ENCODE measurements around the gene BCDIN3D.

DNA sequence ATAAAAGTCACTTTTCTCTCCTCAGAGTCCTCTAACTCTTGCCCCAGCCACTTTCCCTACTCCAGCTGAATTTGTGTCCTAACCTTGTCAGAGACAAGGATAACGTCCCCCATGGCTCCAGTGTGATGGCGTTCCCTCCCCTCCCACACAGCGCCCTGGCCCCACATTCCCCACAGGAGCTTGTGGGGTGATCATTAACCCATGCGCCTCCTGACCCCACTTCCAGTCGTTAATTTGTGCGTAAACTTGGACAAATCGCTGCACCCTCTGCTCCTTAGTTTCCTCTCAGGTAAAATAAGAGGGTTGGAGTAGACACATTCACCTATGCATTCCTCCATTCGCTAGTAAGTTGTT, 22.9 kb upstream of the BCDIN3D start:
- TF ChIP-seq, protein P1, sequence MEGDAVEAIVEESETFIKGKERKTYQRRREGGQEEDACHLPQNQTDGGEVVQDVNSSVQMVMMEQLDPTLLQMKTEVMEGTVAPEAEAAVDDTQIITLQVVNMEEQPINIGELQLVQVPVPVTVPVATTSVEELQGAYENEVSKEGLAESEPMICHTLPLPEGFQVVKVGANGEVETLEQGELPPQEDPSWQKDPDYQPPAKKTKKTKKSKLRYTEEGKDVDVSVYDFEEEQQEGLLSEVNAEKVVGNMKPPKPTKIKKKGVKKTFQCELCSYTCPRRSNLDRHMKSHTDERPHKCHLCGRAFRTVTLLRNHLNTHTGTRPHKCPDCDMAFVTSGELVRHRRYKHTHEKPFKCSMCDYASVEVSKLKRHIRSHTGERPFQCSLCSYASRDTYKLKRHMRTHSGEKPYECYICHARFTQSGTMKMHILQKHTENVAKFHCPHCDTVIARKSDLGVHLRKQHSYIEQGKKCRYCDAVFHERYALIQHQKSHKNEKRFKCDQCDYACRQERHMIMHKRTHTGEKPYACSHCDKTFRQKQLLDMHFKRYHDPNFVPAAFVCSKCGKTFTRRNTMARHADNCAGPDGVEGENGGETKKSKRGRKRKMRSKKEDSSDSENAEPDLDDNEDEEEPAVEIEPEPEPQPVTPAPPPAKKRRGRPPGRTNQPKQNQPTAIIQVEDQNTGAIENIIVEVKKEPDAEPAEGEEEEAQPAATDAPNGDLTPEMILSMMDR (IDR thresholded peaks at IDR 0.05), result no peak
- no peak for TF ChIP-seq POLR2A (IDR thresholded peaks at IDR 0.05)
